ENCODE measurements around the gene CTIF.

CTIF gene

GRCh38 chr18:48735681-48736255 is 196.9 kb downstream of the CTIF start:
- H3K4me3 ChIP-seq (replicated peaks; ENCODE audit: low read depth, low read length) = no peak overlapping the region
- no peak for TF ChIP-seq CTCF (IDR thresholded peaks at IDR 0.05; ENCODE audit: low read depth, low read length, missing control alignments)
- DNase-seq (ENCODE audit: extremely low read depth, low read depth) = no peak

DNA sequence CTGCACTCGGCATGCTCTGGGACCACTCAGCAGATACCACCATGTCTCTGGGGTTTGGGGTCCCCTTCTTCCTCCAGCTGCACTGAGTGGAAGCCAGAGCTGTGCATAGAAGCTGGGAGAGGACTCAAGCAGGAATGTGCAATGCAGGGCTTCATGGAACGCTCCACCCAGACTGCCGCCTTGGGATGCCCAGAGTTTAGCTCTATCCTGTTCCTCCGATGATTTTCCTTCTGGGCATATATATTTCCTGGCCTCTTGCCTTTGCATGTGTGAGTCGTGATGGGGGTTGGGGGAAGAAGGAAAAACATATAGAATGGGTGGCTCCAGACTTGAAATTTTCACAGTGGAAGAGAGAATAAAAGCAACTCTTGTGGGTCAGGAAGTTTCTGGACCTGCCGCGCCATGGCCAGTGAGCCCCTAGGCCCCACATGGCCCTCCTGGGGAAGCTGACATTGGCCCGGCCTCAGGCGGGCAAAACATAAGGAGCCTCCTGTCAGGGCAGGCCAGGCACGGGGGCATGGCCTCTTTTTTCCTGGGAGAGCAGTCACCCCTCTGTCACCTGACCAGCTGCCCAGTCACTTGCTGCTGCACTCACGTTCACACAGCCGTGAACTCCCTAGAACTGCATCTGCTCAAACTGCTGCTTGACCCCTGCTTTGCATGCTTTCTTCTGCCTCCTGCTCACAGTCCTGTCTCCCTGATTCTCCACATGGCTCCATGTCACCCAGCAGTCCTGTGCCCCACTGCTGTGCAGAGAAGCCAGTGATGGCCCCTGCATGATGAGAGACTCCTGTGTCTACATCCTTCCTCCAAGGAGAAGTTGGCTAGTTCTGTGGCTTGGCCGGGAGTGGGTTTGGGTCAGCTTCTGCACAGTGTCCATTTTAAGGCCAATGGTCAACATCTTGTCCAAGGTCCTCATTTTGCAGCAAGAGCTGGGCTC is 197.8 kb downstream of the CTIF start:
- no peak for TF ChIP-seq CTCF (IDR thresholded peaks at IDR 0.05; ENCODE audit: low read depth, low read length, missing control alignments)
- no peak overlapping the region for H3K4me3 ChIP-seq (replicated peaks; ENCODE audit: low read depth, low read length)
- no peak for DNase-seq (ENCODE audit: extremely low read depth, low read depth)

- H3K4me3 ChIP-seq (replicated peaks; ENCODE audit: low read depth, low read length) = no peak overlapping the region
- DNase-seq (ENCODE audit: extremely low read depth, low read depth) = no peak
- no peak for TF ChIP-seq CTCF (IDR thresholded peaks at IDR 0.05; ENCODE audit: low read depth, low read length, missing control alignments)
Measured at GRCh38 chr18:48739266-48740067, 200.6 kb downstream of the CTIF start.

- no peak for DNase-seq (ENCODE audit: extremely low read depth, low read depth)
Measured at GRCh38 chr18:48740068-48740440, 201.2 kb downstream of the CTIF start.

DNA sequence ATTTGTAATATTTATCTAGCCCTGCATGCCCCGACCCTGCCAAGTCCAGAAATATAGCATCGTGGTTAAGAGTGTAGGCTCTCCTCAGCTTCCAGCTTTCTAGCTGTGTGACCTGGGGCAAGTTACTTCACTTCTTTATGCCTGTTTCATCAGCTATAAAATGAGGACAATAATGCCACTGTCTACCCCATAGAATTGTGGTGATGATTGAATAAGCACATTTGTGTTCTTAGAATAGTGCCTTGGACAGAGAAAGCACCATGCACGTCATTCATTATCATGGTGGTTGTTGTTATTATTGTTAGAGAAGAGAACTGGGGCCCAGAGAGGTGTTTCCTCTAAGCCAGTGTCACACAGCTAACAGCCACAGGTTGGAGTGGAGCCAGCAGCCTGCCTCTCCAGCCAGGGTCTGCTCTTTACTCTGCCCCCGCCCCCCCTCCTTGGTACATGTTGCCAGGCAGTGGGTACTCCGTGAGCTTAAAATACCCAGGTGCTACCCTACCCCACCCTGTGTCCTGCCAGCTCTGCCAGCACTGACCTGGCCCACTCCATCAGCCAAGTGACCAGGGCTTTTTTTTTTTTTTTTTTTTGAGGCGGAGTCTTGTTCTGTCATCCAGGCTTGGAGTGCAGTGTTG is 202.1 kb downstream of the CTIF start:
- no peak overlapping the region for H3K4me3 ChIP-seq (replicated peaks; ENCODE audit: low read depth, low read length)
- TF ChIP-seq CTCF (IDR thresholded peaks at IDR 0.05; ENCODE audit: low read depth, low read length, missing control alignments) = no peak
- DNase-seq (ENCODE audit: extremely low read depth, low read depth) = no peak

More at GRCh38 chr18:48740068-48740440, 201.2 kb downstream of the CTIF start:
- no peak overlapping the region for H3K4me3 ChIP-seq (replicated peaks; ENCODE audit: low read depth, low read length)
- TF ChIP-seq CTCF (IDR thresholded peaks at IDR 0.05; ENCODE audit: low read depth, low read length, missing control alignments) = no peak

- TF ChIP-seq CTCF (IDR thresholded peaks at IDR 0.05; ENCODE audit: low read depth, low read length, missing control alignments) = no peak
Measured at GRCh38 chr18:48741866-48742265, 203.0 kb downstream of the CTIF start.

More at GRCh38 chr18:48741866-48742265, 203.0 kb downstream of the CTIF start:
- H3K4me3 ChIP-seq (replicated peaks; ENCODE audit: low read depth, low read length) = no peak overlapping the region
- no peak for DNase-seq (ENCODE audit: extremely low read depth, low read depth)

All from HFF-Myc (cell line).